ENCODE results near the gene MIEF1.
A peak's percentile ranks its signal among the peaks of the same experiment; 100 is the strongest.

The MIEF1 gene

GRCh38 chr22:39562839-39563489, 60.9 kb downstream of the MIEF1 start:
- H3K4me1 ChIP-seq (ENCODE audit: control insufficient read depth, insufficient read depth, low read length), result no peaks in the 10 kb centered on the region
- no peaks in the 10 kb centered on the region for H3K36me3 ChIP-seq (ENCODE audit: control insufficient read depth in 2 of 2, insufficient read depth in 1 of 2, low read length in 2 of 2)
- no peak overlapping the region for H3K27ac ChIP-seq (ENCODE audit: extremely low read depth, low read depth, low read length)
- ChIA-PET POLR2A (no interaction called here), CTCF (interaction anchor here (1.4 kb wide), 1 partner anchor 28 kb away, joined by 5 read pairs; no protein-coding TSS in a partner anchor)
- no peaks in the 10 kb centered on the region for H3K9me3 ChIP-seq (ENCODE audit: control insufficient read depth, insufficient read depth, low read depth, low read length)
- no peak overlapping the region for H3K4me3 ChIP-seq (ENCODE audit: low read depth, low read length)
- no peak for TF ChIP-seq ZNF645 (tag by site-specific recombination; IDR thresholded peaks at IDR 0.05)
- TF ChIP-seq YY2 (tag by site-specific recombination; IDR thresholded peaks at IDR 0.05), result 0 out of 2 replicates have a peak, but pooled peaks have one; percentile 8

- H3K4me3 ChIP-seq (ENCODE audit: low read depth, low read length), result no peak overlapping the region
- ChIA-PET CTCF (no interaction called here), POLR2A (no interaction called here)
- TF ChIP-seq ZNF394 (tag by site-specific recombination; IDR thresholded peaks at IDR 0.05; ENCODE audit: borderline replicate concordance) (no peak), OSR2 (tag by site-specific recombination; IDR thresholded peaks at IDR 0.05) (no peak), ZBTB20 (tag by site-specific recombination; IDR thresholded peaks at IDR 0.05) (0 out of 2 replicates have a peak, but pooled peaks have one; percentile 31), OVOL3 (tag by site-specific recombination; IDR thresholded peaks at IDR 0.05) (no peak), PATZ1 (tag by site-specific recombination; IDR thresholded peaks at IDR 0.05) (no peak), ZNF140 (tag by site-specific recombination; IDR thresholded peaks at IDR 0.05) (no peak), ZNF544 (tag by site-specific recombination; IDR thresholded peaks at IDR 0.05) (no peak), TCF7L2 (IDR thresholded peaks at IDR 0.05; ENCODE audit: borderline replicate concordance, low read depth, low read length) (no peak), ZNF18 (tag by site-specific recombination; IDR thresholded peaks at IDR 0.05) (no peak), MEIS1 (CRISPR knock-in tag; IDR thresholded peaks at IDR 0.05; ENCODE audit: borderline replicate concordance) (no peak), ZIC2 (tag by site-specific recombination; IDR thresholded peaks at IDR 0.05) (no peak), TRIM28 (IDR thresholded peaks at IDR 0.05; ENCODE audit: borderline replicate concordance, low read length) (no peak), ZNF112 (tag by site-specific recombination; IDR thresholded peaks at IDR 0.05) (no peak), KLF7 (tag by site-specific recombination; IDR thresholded peaks at IDR 0.05; ENCODE audit: borderline replicate concordance) (no peak), ZNF341 (tag by site-specific recombination; IDR thresholded peaks at IDR 0.05; ENCODE audit: low read depth) (no peak), ZBTB7A (tag by site-specific recombination; IDR thresholded peaks at IDR 0.05; ENCODE audit: low read depth) (no peak), ZNF830 (tag by site-specific recombination; IDR thresholded peaks at IDR 0.05; ENCODE audit: low read depth) (no peak), ZSCAN5A (tag by site-specific recombination; IDR thresholded peaks at IDR 0.05) (peak; percentile 32; the same call in 1 of the 2 replicates), ZFHX2 (tag by site-specific recombination; conservative IDR thresholded peaks at IDR 0.05) (no peak), ZNF354C (tag by site-specific recombination; IDR thresholded peaks at IDR 0.05; ENCODE audit: borderline replicate concordance, low read depth) (no peak), ZNF501 (tag by site-specific recombination; IDR thresholded peaks at IDR 0.05) (no peak), ZNF558 (tag by site-specific recombination; IDR thresholded peaks at IDR 0.05) (no peak), ZNF791 (tag by site-specific recombination; IDR thresholded peaks at IDR 0.05) (no peak), ATF2 (tag by site-specific recombination; IDR thresholded peaks at IDR 0.05; ENCODE audit: low read depth) (no peak)
These were observed 61.7 kb downstream of the MIEF1 start for GRCh38 chr22:39563571-39564428.

More at GRCh38 chr22:39563571-39564428, 61.7 kb downstream of the MIEF1 start:
- Histone ChIP-seq H3K4me1 (ENCODE audit: control insufficient read depth, insufficient read depth, low read length) (no peaks in the 10 kb centered on the region), H3K9me3 (ENCODE audit: control insufficient read depth, insufficient read depth, low read depth, low read length) (no peaks in the 10 kb centered on the region), H3K36me3 (ENCODE audit: control insufficient read depth in 2 of 2, insufficient read depth in 1 of 2, low read length in 2 of 2) (no peaks in the 10 kb centered on the region), H3K27ac (ENCODE audit: extremely low read depth, low read depth, low read length) (no peak overlapping the region)

Measured in HEK293 (cell line).